Frontal cortex (tissue), 4 donors: ENCODE measurements around the gene MIDN. TPM values are rescaled to one million over a fixed set of nuclear protein-coding genes. Genes with fewer than 3 reads are reported as not detected.
"Not testable (repeated sequence)": the region's sequence is repeated elsewhere in the genome, so short reads cannot be mapped to it uniquely, and the experiment has no call there.

Experiments used
- DNase-seq, 2 donors: peaks; one replicate each; pipeline ENCODE4 v3.0.0; 2012; ENCODE audit warnings: low spot score in 2 of 2
- FAIRE-seq: peaks from 2 replicates; lab custom pipeline; 2012; peaks lifted over from hg19 to GRCh38; lab: Jason Lieb, UNC
- total RNA-seq: library from RNA; depleted of rRNA; stranded (reverse); fragments of >200 nt; gene quantifications from one replicate; pipeline ENCODE4 v1.2.3, GENCODE V29; 2014
- donor health status: control.
- donor health status: control.
- donor health status: control.

Gene MIDN
- total RNA-seq, 1 donor from 2014 or later = 14.3 TPM

DNA sequence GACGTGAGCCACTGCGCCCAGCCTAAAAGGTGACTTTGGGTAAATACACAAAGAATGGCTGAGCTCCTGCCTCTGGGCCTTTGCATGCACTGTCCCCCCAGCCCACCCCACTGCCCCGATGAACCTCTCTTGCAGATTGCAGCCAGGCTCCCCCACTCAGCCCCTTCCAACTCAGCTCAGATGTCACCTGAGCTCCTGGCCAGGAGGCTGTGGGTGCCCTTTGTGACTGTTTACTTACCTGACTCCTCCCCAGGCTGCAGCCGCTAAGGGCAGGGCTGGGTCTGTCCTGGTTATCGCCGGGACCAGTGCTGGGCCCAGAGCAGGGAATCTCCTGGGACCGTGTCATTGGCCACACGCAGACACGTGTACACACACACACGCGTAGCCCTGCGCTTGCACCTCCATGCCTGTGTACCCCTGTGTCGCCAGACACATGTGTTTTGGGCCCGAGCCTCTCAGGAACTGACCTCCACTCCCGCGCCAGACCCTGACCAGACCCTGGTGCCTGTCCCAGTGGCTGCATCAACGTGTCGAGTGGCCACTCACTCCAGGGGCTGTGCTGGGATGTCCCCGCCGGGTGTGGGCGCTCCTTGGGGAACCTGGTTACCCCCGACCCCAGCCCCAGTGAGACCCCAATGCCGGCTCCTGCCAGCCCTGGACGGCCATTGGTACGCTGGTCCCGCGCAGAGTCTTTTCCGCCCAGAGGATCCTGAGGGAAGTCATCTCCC, 56.0 kb downstream of the MIDN start:
- FAIRE-seq (no peak), DNase-seq (no peak)

GRCh38 chr19:1305354-1305753, 57.0 kb downstream of the MIDN start:
- not testable (repeated sequence) for FAIRE-seq, DNase-seq

GRCh38 chr19:1307320-1307719, 58.9 kb downstream of the MIDN start:
- DNase-seq (no peak), FAIRE-seq (no peak)

GRCh38 chr19:1307755-1308303, 59.4 kb downstream of the MIDN start:
- DNase-seq (no peak), FAIRE-seq (no peak)

DNA sequence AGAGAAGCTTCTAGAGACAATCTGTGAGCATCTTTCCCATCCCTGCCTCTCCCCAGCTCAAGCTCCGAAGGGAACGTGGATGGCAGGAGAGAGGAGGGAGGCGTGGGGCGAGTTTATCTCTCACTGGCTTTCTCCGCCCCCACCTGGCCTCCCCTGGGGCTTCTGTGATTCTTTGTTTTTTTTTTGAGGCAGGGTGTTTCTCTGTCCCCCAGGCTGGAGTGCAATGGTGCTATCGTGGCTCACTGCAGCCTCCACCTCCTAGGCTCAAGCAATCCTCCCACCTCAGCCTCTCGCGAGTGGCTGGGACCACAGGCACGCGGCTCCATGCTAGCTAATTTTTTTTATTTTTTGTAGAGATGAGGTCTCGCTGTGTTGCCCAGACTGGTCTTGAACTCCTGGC, 60.3 kb downstream of the MIDN start:
- DNase-seq (no peak), FAIRE-seq (no peak)

Other genes starting within 250 kb of the MIDN start
- under 0.01 TPM for gene GRIN3B, start 248.2 kb upstream of the MIDN start, total RNA-seq
- gene TMEM259, start 227.5 kb upstream of the MIDN start, total RNA-seq = 29.3 TPM
- not detected for gene RNU6-2, start 227.1 kb upstream of the MIDN start, total RNA-seq
- 8.2 TPM for gene CNN2, start 222.0 kb upstream of the MIDN start, total RNA-seq
- gene ABCA7, start 208.5 kb upstream of the MIDN start, total RNA-seq = 2.0 TPM
- 1.2 TPM for gene ARHGAP45, start 181.4 kb upstream of the MIDN start, total RNA-seq
- 35.5 TPM for gene POLR2E, start 153.2 kb upstream of the MIDN start, total RNA-seq
- gene GPX4, start 144.6 kb upstream of the MIDN start, total RNA-seq = 150 TPM
- gene SBNO2, start 74.3 kb upstream of the MIDN start, total RNA-seq = 4.1 TPM
- 45.7 TPM for gene STK11, start 42.8 kb upstream of the MIDN start, total RNA-seq
- 5.3 TPM for gene CBARP, start 10.6 kb upstream of the MIDN start, total RNA-seq
- gene ATP5F1D, start 6.8 kb upstream of the MIDN start, total RNA-seq = 11.0 TPM
- gene CIRBP, start 20.7 kb downstream of the MIDN start, total RNA-seq = 573 TPM
- gene FAM174C, start 26.9 kb downstream of the MIDN start, total RNA-seq = 8.6 TPM
- 13.0 TPM for gene EFNA2, start 37.3 kb downstream of the MIDN start, total RNA-seq
- gene NDUFS7, start 135.3 kb downstream of the MIDN start, total RNA-seq = 27.7 TPM
- gene GAMT, start 153.0 kb downstream of the MIDN start, total RNA-seq = 15.5 TPM
- 43.6 TPM for gene DAZAP1, start 159.0 kb downstream of the MIDN start, total RNA-seq
- gene RPS15, start 189.8 kb downstream of the MIDN start, total RNA-seq = 276 TPM
- 116 TPM for gene APC2, start 201.5 kb downstream of the MIDN start, total RNA-seq
- 17.9 TPM for gene C19orf25, start 230.6 kb downstream of the MIDN start, total RNA-seq
- gene PCSK4, start 241.8 kb downstream of the MIDN start, total RNA-seq = 3.7 TPM
- 2.4 TPM for gene REEP6, start 242.6 kb downstream of the MIDN start, total RNA-seq